HG03565 (cell line): Measurements from ENCODE around the gene CHSY3.

Experiments
- ATAC-seq: cut with Tn5 transposase; IDR thresholded peaks from one replicate; pipeline ENCODE4 v1.9.1; 2021; ENCODE audit warnings: mild to moderate bottlenecking, moderate library complexity; ENCODE audit not compliant: unreplicated experiment

CHSY3 gene

GRCh38 chr5:130021000-130021399, 116.7 kb downstream of the CHSY3 start:
- ATAC-seq: no peak

GRCh38 chr5:130021876-130022275, 117.6 kb downstream of the CHSY3 start:
- no peak for ATAC-seq

- no peak for ATAC-seq
These were observed 119.3 kb downstream of the CHSY3 start for GRCh38 chr5:130023604-130024003.

GRCh38 chr5:130024006-130024405, 119.7 kb downstream of the CHSY3 start:
- ATAC-seq: no peak

DNA sequence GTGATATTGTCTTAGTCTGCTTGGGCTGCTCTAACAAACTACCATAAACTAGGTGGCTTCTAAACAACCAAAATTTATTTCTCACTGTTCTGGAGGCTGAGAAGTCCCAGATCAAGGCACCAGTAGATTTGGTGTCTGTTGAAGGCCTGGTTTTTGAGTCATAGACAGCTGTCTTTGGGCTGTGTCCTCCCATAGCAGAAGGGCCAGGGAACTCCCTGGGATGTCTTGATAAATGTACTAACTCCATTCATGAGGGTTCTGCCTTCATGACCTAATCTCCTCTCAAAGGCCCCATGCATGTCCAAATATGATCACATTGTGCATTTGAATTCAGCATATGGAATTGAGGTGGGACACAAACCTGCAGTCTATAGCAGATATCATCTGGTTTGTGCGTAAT, 121.2 kb downstream of the CHSY3 start:
- no peak for ATAC-seq

GRCh38 chr5:130032807-130033206, 128.5 kb downstream of the CHSY3 start:
- ATAC-seq: no peak

DNA sequence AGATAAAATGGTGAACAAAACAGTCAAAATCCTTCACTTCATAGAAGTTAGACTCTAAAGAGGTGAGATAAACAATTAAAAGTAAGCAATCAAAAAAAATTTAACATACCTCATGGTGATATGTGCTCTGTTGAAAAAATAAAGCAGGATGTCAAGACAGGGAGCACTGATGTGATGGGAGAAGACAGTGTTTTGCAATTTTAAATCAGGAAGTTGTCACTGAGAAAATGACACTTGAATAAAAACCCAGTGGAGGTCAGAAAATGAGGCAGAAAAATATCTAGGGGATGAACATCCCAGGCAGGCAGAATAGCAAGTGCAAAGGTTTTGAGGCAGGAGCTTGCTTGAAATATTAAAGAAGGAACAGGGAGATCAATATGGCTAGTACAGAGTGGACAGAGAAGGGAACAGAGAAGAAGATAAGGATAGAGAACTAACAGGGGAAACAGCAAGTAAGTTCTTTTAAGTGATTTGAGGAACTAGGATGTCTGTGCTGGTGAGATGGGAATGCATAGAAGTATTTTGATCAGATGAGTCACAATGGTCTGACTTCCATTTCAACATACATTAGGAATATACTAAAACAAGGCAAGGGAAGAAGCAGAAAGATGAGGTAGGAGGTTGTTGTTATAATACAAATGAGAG, 130.4 kb downstream of the CHSY3 start:
- no peak for ATAC-seq

GRCh38 chr5:130035388-130035787, 131.1 kb downstream of the CHSY3 start:
- no peak for ATAC-seq

GRCh38 chr5:130037905-130038304, 133.6 kb downstream of the CHSY3 start:
- ATAC-seq: no peak

- ATAC-seq: no peak
These were observed 139.6 kb downstream of the CHSY3 start for GRCh38 chr5:130043834-130044233.

DNA sequence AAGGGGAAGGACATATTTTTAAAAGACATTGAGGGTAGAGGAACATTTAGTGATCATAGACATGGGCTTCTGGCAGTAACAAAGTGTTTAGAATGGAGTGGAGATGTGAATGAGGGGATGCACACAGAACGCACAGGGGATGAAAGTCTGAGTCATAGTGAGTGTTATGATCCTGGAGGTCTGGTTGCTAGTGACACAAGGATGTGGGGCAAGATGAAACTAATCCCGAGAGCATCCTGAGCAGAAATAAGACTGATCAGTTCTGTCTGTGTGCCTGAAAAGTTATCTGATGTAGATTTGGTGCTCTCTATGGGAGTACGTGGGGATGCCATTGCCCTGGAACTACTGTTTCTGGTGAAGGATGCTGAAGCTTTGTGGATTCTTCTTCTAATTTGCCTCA, 141.1 kb downstream of the CHSY3 start:
- no peak for ATAC-seq

DNA sequence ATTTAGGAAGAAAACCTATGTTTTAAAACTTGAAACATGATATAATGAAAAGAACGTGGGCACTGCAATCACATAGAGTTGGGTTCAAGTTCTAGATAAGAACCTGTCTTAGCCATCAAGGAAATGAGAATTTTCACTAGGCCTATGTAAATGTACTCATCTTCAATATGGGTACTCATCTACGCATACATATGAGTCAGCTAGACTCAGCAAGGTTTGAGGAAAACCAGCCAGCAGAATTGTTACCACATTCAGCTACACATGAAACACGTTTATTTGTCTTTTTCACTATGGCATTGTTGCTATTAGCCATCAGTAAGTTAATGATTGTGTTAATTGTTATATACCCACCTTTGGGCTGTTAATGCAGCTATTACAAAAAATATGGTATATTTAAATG, 146.3 kb downstream of the CHSY3 start:
- ATAC-seq: no peak

DNA sequence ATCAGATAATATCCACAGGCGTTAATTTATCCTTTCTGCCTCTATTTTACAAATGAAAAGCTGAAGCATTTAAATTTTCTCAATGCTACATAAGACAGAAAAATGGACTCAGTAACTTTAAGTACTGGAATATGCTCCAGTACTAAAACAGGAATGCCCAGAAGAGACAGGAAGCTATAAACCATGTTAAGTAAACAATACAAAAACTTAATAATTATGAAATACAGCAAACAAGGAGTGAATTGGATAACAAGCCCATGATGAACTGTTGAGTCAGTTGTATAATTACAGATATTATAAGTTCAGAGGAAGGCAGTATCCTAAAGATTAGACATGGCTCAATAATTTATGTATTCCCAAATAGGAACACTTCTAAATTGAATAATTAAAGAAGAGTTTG, 148.5 kb downstream of the CHSY3 start:
- no peak for ATAC-seq

GRCh38 chr5:130055572-130055971, 151.3 kb downstream of the CHSY3 start:
- ATAC-seq: no peak

DNA sequence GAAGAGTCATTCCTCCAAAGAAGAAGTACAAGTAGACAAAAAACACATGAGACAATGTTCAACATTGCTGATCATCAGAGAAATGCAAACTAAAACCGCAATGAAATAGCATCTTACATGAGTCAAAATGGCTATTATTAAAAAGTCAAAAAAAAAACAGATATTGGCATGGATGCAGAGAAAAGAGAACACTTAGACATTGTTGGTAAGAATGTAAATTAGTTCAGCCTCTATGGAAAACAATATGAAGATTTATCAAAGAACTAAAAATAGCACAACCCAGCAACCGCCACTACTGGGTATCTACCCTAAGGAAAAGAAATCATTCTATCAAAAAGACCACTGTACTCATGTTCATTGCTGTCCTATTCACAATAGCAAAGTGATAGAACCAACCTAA, 157.5 kb downstream of the CHSY3 start:
- ATAC-seq: no peak

DNA sequence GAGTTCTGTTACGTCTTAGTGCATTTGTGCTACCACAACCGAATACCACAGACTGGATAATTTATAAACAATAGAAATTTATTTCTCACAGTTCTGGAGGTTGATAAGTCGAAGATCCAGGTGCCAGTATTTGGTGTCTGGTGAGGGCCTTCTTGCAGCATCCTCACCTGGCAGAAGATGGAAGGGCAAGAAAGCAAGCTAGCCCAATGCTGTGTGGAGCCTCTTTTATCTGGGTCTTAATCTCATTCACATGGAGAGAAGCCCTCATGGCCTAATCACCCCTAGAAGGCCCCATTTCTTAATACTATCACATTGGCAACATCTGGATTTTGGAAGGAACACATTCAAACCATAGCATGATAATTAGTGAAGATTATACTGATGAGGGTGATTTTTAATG, 159.3 kb downstream of the CHSY3 start:
- no peak for ATAC-seq

DNA sequence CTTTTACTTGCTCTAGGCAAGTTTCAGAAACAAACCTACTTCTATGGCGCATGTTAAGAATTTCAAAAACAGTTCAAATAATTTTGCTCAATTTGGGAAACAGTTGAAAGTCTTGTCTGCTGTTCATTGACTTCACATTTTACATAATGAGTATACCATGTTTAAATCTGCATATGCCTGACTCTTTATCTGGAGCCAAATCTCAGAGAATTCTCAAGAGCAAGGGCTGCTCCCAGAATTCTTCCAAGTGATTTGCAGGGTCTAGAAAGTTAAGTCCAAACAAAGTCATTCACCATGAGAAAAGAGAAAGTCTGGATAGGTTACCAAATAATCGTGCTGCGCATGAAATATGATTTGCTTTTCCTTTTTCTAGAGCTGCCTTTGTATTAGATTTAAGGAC, 160.2 kb downstream of the CHSY3 start:
- ATAC-seq: no peak

DNA sequence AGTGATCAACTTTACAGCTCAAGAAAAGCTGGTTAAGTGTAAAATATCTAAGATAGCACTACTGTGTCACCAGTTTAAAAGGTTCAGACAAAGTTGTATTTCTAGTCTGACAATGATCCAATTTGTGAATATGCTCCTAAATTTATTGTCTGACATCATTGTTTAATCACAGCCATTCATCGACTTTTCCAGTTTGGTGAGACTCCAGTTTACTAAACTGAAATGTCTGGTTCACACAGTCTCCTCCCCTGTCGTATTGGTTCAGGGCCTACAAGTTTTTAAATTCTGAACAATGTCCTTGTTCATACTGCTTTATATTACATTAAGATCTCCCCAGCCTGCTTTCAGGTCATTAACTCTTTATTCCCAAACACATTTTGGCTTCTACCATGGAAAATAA, 161.4 kb downstream of the CHSY3 start:
- no peak for ATAC-seq

GRCh38 chr5:130066644-130067043, 162.4 kb downstream of the CHSY3 start:
- no peak for ATAC-seq

GRCh38 chr5:130067364-130067763, 163.1 kb downstream of the CHSY3 start:
- no peak for ATAC-seq

GRCh38 chr5:130068101-130068500, 163.8 kb downstream of the CHSY3 start:
- no peak for ATAC-seq

DNA sequence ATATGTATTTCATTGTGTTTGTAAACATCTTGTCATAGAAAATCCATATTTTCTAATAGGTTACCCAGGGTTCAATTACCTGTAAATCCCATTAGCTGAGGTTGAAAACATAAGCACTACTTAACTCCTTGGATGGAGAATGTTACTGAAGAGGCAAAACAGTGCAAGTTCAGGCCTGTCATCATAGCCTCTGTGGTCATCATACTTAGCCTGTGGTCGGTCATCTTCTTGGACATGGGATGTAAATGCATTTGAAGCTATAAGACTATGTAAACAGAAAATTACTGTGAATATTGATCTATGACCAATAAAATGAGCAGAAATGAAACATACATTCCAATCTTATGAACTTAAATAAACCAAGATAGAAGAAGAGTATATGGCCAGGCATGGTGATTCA, 164.7 kb downstream of the CHSY3 start:
- no peak for ATAC-seq

GRCh38 chr5:130074820-130075219, 170.6 kb downstream of the CHSY3 start:
- ATAC-seq: no peak
